ENCODE measurements around the gene ATAD3B. TPM values are rescaled to one million over a fixed set of nuclear protein-coding genes. Genes with fewer than 3 reads are reported as not detected.

ATAD3B gene
- total RNA-seq, 1 experiment from 2014 or later: 104 TPM

DNA sequence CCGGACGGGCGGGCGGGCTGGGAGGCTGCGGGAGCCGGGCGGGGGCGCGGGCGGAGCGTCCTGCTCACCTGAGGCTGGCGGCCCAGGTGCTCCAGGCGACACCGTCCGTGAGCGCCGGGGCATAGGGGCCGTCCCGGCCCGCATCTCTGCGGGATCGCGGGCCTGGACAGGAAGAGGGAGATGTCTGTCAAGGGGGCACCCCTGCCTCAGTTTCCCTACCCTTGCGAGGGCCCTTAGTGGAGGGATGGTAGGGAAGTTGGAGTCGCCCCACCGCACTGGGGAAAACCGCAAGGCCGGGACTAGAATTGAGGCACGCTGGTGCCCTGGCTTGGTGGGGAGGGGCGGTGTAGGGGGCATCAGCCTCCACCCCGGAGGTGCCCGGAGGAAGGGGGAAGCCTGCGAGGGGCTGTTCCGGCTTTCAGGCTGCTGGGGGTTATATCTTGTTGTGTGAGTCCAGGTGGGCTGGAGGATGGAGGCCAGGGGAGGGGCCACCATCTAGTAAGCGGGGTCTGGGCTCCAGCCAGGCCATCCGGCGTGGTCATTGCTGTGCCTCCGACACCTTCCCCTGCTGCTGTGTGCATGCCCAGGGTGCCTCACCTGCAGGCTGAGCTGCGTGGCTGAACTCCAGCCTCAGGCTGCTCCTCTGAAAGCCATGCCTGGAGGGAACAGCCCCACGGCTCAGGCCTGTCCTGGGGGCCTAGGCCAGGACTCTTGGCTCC is 35.5 kb upstream of the ATAD3B start:
- Histone ChIP-seq H3K4me1 (ENCODE audit: control insufficient read depth, insufficient read depth, low read length) (peaks cover 64% of the 10 kb centered on the region), H3K27ac (ENCODE audit: low read length) (peak overlapping the region; percentile 94)
- in situ Hi-C loops (cut with HindIII; ENCODE audit: low pct_unique_long_range_greater_than_20kb, low sequenced_read_pairs): no loop called here

DNA sequence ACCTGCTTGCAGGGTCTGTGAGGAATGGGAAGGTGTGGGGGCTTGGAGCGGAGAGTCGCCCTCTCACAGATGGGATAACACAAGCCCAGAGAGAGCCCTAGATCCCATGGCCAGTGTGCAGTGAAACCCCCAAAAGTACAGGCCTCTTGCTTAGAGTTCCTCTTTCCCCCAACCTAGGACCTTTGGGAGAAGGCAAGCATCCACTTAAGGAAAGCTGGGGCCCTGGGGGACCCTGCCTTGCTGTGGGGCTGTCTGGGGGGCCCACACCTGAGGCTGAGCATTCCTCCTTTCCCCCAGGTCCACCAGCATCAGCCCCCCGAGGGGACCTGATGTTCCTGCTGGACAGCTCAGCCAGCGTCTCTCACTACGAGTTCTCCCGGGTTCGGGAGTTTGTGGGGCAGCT is 34.9 kb upstream of the ATAD3B start:
- Histone ChIP-seq H3K27me3 (ENCODE audit: control insufficient read depth, insufficient read depth, low read length) (no peaks in the 10 kb centered on the region), H3K4me3 (ENCODE audit: low read depth in 2 of 2, low read length in 2 of 2) (peak overlapping the region; percentile 76 to 87), H3K9me3 (ENCODE audit: control insufficient read depth, insufficient read depth, low read depth, low read length) (no peaks in the 10 kb centered on the region), H3K4me1 (ENCODE audit: control insufficient read depth, insufficient read depth, low read length) (peaks cover 65% of the 10 kb centered on the region), H3K36me3 (ENCODE audit: control insufficient read depth, insufficient read depth, low read length) (peaks cover 2% of the 10 kb centered on the region; the same call in 1 of the 2 replicates), H3K27ac (ENCODE audit: low read length) (peak overlapping the region; percentile 94)
- in situ Hi-C loops (cut with HindIII; ENCODE audit: low pct_unique_long_range_greater_than_20kb, low sequenced_read_pairs): no loop called here
- ATAC-seq: no peak
- no TSS peak for BruUV-seq (replicated peaks)
- ChIA-PET CTCF (no interaction called here), POLR2A (no interaction called here)
- DNase-seq (ENCODE audit: low read depth, low spot score): no peak
- intact Hi-C loops (cut with micrococcal nuclease; ENCODE audit: unreplicated experiment): loop anchor here (5.0 kb wide), 1 partner anchor 34 kb away; no protein-coding TSS in a partner anchor
- no peak for TF ChIP-seq TCF7L2 (IDR thresholded peaks at IDR 0.05; ENCODE audit: low read depth, low read length)
- TF ChIP-seq POLR2AphosphoS5 (IDR thresholded peaks at IDR 0.05; ENCODE audit: low read depth, low read length): no peak
- TF ChIP-seq, protein P1, sequence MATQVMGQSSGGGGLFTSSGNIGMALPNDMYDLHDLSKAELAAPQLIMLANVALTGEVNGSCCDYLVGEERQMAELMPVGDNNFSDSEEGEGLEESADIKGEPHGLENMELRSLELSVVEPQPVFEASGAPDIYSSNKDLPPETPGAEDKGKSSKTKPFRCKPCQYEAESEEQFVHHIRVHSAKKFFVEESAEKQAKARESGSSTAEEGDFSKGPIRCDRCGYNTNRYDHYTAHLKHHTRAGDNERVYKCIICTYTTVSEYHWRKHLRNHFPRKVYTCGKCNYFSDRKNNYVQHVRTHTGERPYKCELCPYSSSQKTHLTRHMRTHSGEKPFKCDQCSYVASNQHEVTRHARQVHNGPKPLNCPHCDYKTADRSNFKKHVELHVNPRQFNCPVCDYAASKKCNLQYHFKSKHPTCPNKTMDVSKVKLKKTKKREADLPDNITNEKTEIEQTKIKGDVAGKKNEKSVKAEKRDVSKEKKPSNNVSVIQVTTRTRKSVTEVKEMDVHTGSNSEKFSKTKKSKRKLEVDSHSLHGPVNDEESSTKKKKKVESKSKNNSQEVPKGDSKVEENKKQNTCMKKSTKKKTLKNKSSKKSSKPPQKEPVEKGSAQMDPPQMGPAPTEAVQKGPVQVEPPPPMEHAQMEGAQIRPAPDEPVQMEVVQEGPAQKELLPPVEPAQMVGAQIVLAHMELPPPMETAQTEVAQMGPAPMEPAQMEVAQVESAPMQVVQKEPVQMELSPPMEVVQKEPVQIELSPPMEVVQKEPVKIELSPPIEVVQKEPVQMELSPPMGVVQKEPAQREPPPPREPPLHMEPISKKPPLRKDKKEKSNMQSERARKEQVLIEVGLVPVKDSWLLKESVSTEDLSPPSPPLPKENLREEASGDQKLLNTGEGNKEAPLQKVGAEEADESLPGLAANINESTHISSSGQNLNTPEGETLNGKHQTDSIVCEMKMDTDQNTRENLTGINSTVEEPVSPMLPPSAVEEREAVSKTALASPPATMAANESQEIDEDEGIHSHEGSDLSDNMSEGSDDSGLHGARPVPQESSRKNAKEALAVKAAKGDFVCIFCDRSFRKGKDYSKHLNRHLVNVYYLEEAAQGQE (IDR thresholded peaks at IDR 0.05; ENCODE audit: insufficient read depth in 1 of 2, low read depth in 2 of 2, low read length in 1 of 2): no peak
- TF ChIP-seq SIN3A (IDR thresholded peaks at IDR 0.05; ENCODE audit: borderline replicate concordance, insufficient read depth, low read depth, low read length): no peak

More for the DNA sequence above, 35.5 kb upstream of the ATAD3B start:
- Histone ChIP-seq H3K27me3 (ENCODE audit: control insufficient read depth, insufficient read depth, low read length) (no peaks in the 10 kb centered on the region), H3K4me3 (ENCODE audit: low read depth in 2 of 2, low read length in 2 of 2) (peak overlapping the region; percentile 76 to 87), H3K36me3 (ENCODE audit: control insufficient read depth, insufficient read depth, low read length) (peaks cover 2% of the 10 kb centered on the region; the same call in 1 of the 2 replicates), H3K9me3 (ENCODE audit: control insufficient read depth, insufficient read depth, low read depth, low read length) (no peaks in the 10 kb centered on the region)
- POLR2A ChIA-PET: interaction anchor here (0.5 kb wide), 1 partner anchor 61 kb away, joined by 3 read pairs; the partner anchor contains the start of gene AURKAIP1
- BruUV-seq (replicated peaks): TSS peak; percentile 38
- CTCF ChIA-PET: no interaction called here
- TF ChIP-seq, protein P2, sequence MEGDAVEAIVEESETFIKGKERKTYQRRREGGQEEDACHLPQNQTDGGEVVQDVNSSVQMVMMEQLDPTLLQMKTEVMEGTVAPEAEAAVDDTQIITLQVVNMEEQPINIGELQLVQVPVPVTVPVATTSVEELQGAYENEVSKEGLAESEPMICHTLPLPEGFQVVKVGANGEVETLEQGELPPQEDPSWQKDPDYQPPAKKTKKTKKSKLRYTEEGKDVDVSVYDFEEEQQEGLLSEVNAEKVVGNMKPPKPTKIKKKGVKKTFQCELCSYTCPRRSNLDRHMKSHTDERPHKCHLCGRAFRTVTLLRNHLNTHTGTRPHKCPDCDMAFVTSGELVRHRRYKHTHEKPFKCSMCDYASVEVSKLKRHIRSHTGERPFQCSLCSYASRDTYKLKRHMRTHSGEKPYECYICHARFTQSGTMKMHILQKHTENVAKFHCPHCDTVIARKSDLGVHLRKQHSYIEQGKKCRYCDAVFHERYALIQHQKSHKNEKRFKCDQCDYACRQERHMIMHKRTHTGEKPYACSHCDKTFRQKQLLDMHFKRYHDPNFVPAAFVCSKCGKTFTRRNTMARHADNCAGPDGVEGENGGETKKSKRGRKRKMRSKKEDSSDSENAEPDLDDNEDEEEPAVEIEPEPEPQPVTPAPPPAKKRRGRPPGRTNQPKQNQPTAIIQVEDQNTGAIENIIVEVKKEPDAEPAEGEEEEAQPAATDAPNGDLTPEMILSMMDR (IDR thresholded peaks at IDR 0.05): no peak
- TF ChIP-seq POLR2AphosphoS5 (IDR thresholded peaks at IDR 0.05; ENCODE audit: low read depth, low read length) (no peak), TCF7L2 (IDR thresholded peaks at IDR 0.05; ENCODE audit: low read depth, low read length) (no peak), SIN3A (IDR thresholded peaks at IDR 0.05; ENCODE audit: borderline replicate concordance, insufficient read depth, low read depth, low read length) (no peak)
- TF ChIP-seq, protein P1 (IDR thresholded peaks at IDR 0.05; ENCODE audit: insufficient read depth in 1 of 2, low read depth in 2 of 2, low read length in 1 of 2): no peak
- intact Hi-C loops (cut with micrococcal nuclease; ENCODE audit: unreplicated experiment): loop anchor here (5.0 kb wide), 1 partner anchor 34 kb away; no protein-coding TSS in a partner anchor
- ATAC-seq (no peak), DNase-seq (ENCODE audit: low read depth, low spot score) (no peak)

Measured in Panc1 (cell line).